IMR-90 (cell line): ENCODE results near the gene SMARCD2.

ENCODE experiments used
- CTCF ChIP-seq: conservative IDR thresholded peaks from 2 replicates; pipeline ENCODE4 v1.5.1; 2012; ENCODE audit warnings: mild to moderate bottlenecking, low read depth, low read length, improper control_type of control experiment
- MXI1 ChIP-seq: IDR thresholded peaks from 2 replicates; pipeline ENCODE4 v1.6.1; 2012; ENCODE audit warnings: low read depth, mild to moderate bottlenecking, low read length, moderate library complexity, borderline replicate concordance
- NFE2L2 ChIP-seq: fragments of 150-350 bp; IDR thresholded peaks from 2 replicates; pipeline ENCODE4 v1.6.1; 2016; ENCODE audit warnings: low read depth, mild to moderate bottlenecking, low read length
- POLR2A ChIP-seq: IDR thresholded peaks from 2 replicates; pipeline ENCODE4 v1.6.1; 2012; ENCODE audit warnings: mild to moderate bottlenecking, low read depth, low read length
- RAD21 ChIP-seq: IDR thresholded peaks from 2 replicates; pipeline ENCODE4 v1.6.1; 2012; ENCODE audit warnings: low read length, improper control_type of control experiment
- USF2 ChIP-seq: fragments of 150-350 bp; IDR thresholded peaks from 2 replicates; pipeline ENCODE4 v1.6.1; 2017; ENCODE audit warnings: mild to moderate bottlenecking, antibody characterized with exemption, low read length, low read depth

- TF ChIP-seq MXI1 (no peak), POLR2A (no peak), CTCF (no peak), RAD21 (no peak), NFE2L2 (no peak), USF2 (no peak)
Measured at GRCh38 chr17:63819585-63820537, 22.6 kb downstream of the SMARCD2 start.
